Endothelial cell of umbilical vein (primary cell): ENCODE results near the gene SCD.

Experiments
- CTCF ChIP-seq, 2 donors: IDR thresholded peaks; 1 replicate in 1 of 2; 2 replicates in 1 of 2; pipeline ENCODE4 v1.5.1; 2011; ENCODE audit warnings: low read length in 2 of 2, mild to moderate bottlenecking in 2 of 2, moderate library complexity in 2 of 2, control low read depth in 1 of 2, inconsistent platforms in 1 of 2, low read depth in 1 of 2; ENCODE audit not compliant: insufficient read depth in 1 of 2; ENCODE audit errors: extremely low read depth in 1 of 2
- EZH2 ChIP-seq: IDR thresholded peaks from 2 replicates; pipeline ENCODE4 v1.6.1; 2012; ENCODE audit warnings: borderline replicate concordance, low read depth, mild to moderate bottlenecking, moderate library complexity, low read length, inconsistent platforms; ENCODE audit not compliant: severe bottlenecking
- FOS ChIP-seq: IDR thresholded peaks from 2 replicates; pipeline ENCODE4 v1.6.1; 2011; ENCODE audit warnings: mild to moderate bottlenecking, low read length, moderate library complexity, borderline replicate concordance; ENCODE audit not compliant: insufficient read depth
- GATA2 ChIP-seq: IDR thresholded peaks from 2 replicates; pipeline ENCODE4 v1.7.0; 2011; ENCODE audit warnings: low read depth, mild to moderate bottlenecking, moderate library complexity, mixed read lengths, low read length; ENCODE audit not compliant: insufficient read length, insufficient read depth
- JUN ChIP-seq: IDR thresholded peaks from 2 replicates; pipeline ENCODE4 v1.6.1; 2011; ENCODE audit warnings: borderline replicate concordance, low read depth; ENCODE audit not compliant: insufficient read length, insufficient read depth
- MAX ChIP-seq: IDR thresholded peaks from 2 replicates; pipeline ENCODE4 v1.6.1; 2011; ENCODE audit not compliant: insufficient read depth, insufficient read length
- MYC ChIP-seq: IDR thresholded peaks from one replicate; pipeline ENCODE4 v1.6.1; 2011; ENCODE audit warnings: mild to moderate bottlenecking, low read depth, low read length
- POLR2A ChIP-seq: IDR thresholded peaks from 2 replicates; pipeline ENCODE4 v1.6.1; 2012; ENCODE audit warnings: low read depth, mild to moderate bottlenecking, control low read depth, low read length
- POLR2AphosphoS5 ChIP-seq: IDR thresholded peaks from 2 replicates; pipeline ENCODE4 v1.6.1; 2012; ENCODE audit warnings: low read depth, mild to moderate bottlenecking, control low read depth, low read length, moderate library complexity; ENCODE audit not compliant: insufficient read depth

- no peak for TF ChIP-seq POLR2AphosphoS5
- TF ChIP-seq POLR2A: no peak
- no peak for TF ChIP-seq CTCF (IDR thresholded peaks at IDR 0.05; ENCODE audit: extremely low read depth in 1 of 2, insufficient read depth in 1 of 2, low read depth in 1 of 2, low read length in 2 of 2)
- no peak for TF ChIP-seq JUN
- no peak for TF ChIP-seq EZH2
- peak; percentile 5 for TF ChIP-seq MAX
- TF ChIP-seq FOS: no peak
- TF ChIP-seq GATA2: no peak
- TF ChIP-seq MYC: peak; percentile 78
Measured at GRCh38 chr10:100347568-100348195, 649 bp downstream of the SCD start.
